HCEC 1CT (cell line): Measurements from ENCODE around the gene SLC39A7.

Experiments used
- DNase-seq: peaks from one replicate; pipeline ENCODE4 v3.0.0-alpha.2; 2017

The SLC39A7 gene

DNA sequence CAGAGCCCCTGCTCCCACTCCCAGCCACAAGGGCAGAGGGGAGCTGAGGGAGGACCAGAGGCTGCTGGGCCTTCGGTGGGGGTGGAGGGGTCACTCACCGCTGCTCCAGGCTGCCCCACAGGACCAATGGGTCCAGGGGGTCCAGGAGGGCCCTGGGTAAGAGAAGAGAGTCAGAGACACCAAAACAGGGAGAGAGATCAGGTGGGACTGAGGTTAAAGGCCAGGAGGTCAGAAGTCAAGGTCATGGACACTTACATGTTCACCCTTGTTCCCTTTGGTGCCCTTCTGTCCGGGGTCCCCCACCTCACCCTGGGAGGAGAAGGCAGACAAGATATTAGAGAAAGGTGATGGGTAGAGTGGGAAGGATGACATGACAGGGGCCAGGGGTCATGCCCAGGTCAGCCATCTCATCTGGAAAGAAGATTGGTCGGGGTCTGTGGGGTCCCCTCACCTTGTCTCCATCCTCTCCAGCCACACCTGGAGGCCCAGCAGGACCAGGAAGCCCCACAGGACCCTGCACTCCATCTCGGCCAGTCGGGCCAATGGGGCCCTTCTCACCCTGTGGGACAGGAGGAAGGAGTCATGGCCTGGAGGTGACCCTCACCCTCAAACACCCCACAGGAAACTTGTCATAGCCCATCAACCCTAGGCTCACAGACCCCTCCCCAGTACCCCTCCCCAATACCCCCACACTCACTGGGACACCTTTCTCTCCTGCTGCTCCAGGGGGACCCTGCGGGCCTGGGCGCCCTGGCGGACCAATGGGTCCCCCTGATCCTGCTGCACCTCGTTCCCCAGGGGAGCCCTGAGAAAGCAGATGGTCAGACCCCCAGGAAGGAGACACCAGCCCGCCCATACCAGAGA, 29.4 kb upstream of the SLC39A7 start:
- no peak for DNase-seq

DNA sequence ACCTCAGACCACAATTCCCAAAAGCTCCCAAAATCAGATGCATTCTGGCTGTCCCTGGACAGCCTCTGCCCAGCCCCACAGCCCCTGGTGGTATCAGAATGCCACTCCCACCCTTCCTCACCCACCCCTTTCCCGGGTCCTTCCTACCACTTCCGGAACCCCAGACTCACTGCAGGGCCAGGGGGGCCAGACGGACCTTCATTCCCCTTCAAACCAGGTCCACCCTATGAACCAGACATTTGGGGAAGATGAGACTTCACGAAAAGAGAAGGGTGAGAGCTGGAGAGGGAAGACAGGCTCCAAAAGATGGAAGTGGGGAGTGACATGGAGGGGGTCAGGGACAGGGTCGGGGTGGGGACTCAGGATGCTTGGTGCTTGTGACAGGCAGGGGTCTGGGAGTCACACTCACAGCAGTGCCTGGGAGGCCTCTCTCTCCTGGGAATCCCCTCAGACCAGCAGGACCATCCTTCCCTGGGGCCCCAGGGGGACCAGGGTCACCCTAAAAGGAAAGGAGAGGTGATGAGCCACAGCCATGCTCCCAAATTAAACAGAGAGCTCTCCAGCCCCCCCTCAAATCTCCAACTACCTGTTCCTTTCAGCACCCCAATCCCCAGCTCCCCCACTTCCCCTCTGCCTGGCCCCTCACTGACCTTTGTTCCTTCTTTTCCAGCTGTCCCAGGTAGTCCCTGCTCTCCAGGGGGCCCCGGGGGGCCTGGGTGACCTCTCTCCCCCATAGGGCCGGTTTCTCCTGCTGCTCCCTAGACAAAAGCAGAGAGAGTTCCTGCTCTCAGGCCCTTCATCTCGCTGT, 28.6 kb upstream of the SLC39A7 start:
- DNase-seq, result no peak

DNA sequence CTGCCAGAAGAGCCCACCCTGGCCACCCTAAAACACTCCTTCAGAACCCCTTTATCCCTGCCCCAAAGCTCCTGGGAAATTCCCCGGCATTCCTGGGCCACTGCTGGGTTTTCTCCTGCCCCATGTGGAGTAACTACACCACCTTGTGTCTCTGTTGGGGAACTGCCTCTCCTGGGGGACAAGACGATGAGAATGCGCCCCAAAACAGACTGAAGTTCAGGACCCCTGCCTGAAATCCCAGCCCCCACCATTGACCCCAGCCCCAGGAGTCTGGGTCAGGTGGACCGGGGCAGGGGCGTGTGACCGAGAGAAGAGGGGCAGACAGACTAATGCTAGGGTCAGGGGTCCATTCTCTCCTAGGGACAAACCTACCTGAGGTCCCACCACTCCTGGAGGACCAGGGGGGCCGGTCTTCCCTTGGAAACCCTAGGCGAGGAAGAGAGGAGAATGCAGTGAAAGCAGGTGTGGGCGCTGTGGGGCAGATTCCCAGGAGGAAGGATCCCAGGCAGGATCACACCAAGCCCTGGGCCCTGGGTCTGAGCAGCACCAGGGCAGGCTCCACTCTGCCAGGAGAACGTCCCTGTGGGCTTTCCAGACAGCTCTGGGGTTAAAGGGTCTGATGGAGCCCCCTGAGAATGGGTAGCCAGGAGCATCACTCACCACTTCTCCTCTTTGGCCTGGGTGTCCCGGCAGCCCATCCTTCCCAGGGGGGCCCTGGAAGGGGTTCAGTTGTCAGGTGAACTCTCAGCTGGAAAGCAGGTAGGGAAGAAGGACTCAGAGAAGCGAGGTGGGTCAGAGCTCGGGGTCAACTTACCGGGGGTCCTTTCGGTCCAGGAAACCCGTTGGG, 27.8 kb upstream of the SLC39A7 start:
- DNase-seq, result peak; percentile 35

DNA sequence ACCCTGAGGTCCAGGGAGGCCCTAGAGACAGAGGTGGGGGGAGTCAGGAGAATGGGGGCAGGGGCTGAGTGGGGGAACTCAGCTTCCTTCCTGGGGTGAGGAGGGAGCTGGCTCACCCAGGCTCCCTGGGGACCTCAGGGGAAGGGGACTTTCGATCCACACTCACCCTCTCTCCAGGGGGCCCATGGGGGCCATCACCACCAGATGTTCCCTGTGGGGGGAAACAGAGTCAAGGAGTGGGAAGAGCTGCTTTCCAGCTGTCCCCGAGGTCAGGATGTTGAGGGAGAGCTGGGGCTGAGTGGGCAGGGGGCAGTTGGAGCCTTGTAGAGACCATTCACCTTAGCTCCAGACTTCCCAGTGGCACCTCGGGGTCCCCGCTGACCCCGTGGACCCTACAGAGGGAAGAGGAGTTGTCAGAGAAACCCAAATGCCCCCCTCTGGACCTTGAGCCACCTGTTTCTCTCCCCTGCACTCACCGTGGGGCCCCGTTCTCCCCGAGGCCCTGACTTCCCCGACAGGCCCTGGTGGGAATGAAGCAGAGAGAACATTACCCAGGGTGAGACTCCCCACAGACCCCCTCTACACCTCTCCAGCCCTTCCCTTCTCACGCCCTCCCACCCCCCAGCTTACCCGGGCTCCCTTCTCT, 27.0 kb upstream of the SLC39A7 start:
- no peak for DNase-seq

DNA sequence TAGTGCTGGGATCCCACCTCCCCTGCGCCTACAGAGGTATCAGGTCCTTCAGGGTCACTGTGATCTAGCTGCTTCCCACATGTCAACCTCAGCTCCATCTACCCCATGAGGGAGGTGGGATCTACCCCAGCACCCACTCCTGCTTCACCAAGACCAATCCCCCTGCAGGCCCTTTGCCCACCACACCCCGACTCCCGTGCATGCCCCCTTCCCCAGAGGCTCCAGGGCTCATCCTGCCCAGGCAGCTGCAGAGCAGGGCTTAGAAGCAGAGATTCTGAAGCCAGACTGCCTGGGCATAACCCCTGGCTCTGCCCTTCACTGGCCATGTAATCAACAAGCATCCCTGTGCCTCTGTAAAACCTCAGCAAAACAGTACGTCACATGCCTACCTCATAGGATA, 25.9 kb upstream of the SLC39A7 start:
- no peak for DNase-seq

DNA sequence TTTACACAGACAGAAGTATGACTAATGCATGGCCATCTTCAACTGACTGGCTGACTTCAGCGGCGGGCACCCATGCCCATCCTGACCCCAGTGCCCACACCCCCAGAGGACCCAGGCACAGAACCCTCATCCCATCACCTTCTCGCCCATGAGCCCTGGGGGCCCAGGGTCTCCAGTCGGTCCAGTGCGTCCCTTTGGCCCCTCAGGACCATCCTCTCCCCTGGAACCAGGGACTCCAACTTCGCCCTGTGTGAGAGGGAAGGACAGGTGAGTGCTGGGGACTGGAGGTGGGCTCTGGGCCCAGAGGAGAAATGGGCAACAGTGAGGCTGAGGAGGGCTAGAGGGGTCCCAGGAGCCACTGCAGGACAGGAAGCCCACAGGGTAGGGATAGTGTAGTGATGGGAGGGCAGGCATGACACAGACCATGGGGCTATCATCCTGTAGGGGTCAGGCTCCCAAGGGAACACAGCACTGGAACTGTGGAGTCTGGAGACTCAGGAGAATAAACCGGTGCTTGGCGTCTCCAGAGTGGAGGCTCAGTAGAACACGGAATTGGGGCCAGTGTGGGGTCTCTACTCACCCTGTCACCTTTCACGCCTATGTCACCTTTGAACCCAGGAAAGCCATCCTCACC, 25.1 kb upstream of the SLC39A7 start:
- no peak for DNase-seq

DNA sequence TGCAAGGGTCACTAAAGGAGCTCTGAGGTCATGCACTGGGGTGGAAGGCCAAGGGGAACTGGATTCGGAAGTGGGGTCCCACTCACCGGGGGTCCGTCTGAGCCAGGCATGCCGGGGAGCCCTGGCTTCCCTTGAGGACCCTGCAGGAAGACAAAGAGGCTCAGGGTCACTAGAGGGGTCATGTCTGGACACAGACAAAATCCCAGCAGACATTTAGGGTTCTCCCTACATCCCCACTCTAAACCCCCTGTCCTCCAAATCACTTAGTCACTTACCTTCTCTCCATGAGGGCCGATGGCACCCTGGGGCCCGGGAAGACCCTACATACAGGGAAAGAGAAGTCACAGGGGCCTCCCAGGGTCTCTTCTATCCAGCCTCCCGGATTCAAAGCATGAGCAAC, 23.8 kb upstream of the SLC39A7 start:
- no peak for DNase-seq

DNA sequence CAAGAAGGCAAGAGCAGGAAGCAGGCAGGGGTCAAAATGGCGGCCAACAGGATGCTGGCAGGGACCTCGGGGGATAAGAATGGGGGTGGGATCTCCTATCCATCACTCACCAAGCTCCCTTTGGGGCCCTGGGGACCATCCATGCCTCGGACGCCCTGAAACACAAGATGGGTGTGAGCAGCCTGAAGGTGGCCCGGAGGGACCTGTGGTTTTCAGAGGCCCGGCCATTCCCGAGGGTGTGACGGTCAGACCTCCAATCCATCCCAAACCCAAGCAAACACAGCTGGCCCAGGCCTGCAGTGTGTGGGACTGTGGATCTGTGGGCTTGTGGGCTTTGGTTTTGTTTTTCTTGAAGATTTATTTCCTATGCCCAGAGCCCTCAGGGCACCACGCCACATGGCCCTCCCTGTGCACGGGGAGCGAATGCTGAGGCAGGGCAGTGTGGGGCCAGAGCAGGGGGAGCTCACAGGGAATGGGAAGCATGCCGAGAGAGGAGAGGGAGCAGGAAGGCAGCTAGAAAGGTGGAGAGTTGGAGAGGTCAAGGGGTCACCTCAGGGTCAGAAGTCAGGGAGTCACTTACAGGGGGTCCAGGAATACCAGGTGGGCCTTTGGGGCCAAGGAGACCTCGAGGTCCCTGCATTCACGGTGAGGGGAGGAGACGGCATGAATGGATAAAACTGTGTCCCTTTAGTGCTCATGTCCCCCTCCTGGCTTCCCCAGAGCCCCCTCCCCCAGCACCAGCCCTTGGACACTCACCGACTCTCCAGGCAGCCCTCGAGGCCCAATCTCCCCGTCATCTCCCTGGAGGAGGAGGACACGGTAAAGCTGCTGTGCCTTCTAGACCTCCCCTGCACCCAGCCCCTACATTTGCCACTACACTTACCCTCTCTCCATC, 22.9 kb upstream of the SLC39A7 start:
- DNase-seq, result no peak

DNA sequence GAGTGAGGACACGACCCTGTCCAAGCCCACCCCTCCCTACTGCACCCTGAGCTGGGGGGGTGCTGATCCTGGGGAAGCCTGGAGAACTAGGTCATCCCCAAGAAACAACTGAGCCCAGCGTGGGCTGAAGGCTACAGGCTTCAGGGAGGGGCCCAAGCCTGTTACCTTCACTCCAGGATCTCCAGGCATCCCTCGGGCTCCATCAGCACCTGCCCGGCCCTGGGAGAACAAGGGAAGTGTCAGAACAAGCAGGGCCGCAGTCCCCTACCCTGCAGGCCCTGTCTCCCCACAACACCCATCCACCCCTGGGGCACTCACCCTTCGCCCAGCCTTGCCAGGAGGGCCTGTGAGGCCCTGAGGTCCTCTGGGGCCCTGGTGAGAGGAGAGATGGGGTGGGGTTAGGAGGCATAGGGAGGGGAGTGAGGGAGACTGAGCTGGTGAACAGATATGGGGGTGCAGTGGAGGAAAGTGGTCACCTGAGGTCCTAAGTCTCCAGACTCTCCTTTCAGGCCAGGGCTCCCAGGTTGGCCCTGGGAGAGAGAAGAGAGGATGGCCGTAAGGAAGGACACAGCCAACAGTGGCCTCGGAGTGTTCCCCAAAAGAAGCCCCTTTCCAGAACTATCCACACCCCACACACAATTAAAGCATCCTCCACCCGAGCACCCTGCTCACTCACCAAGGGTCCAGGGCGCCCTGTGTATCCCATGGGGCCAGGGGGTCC, 21.8 kb upstream of the SLC39A7 start:
- no peak for DNase-seq

DNA sequence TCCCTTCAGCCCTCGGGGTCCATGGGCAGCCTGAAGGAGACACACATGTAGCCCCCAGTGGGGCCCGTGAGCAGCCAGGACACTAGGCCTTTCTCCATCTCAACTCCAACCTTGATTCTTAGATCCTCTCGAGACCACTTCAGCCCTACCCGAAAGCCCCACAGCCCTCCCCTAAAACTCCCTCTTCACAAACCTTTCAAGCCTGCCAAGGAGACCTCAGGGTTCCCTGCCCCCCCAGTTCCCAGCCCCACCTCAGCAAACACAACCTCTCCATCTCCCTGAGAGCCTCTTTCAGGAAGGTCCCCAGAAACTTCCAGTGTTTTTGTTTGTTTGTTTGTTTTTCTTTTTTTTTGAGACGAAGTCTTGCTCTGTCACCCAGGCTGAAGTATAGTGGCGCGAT, 19.5 kb upstream of the SLC39A7 start:
- DNase-seq, result no peak

DNA sequence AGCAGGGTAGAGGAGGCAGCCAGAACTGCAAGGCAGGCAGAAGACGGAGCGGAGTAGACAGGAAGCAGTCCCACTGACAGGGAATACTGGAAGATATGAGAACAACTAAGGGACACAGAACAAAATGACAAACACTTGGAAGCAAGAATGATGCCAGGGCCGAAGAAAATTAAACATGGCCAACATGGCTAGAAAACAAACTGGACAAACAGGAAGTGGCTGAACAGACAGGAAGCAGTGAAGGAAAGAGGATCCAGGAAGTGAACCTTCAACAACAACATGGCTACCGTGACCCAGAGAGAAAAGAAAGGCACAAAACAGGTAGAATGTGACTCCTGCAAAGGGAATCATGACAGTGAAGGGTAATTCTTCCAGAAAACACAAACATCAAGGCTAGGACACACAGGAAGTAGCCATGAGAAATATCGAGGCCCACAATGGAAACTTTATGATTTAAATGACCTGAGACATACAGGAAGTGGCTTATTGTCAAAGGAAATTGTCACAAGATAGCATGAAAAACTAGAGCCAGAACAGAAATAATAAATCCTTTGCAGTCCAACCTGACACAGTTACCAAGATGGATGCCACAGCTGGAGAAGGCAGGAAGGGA, 17.5 kb upstream of the SLC39A7 start:
- no peak for DNase-seq

DNA sequence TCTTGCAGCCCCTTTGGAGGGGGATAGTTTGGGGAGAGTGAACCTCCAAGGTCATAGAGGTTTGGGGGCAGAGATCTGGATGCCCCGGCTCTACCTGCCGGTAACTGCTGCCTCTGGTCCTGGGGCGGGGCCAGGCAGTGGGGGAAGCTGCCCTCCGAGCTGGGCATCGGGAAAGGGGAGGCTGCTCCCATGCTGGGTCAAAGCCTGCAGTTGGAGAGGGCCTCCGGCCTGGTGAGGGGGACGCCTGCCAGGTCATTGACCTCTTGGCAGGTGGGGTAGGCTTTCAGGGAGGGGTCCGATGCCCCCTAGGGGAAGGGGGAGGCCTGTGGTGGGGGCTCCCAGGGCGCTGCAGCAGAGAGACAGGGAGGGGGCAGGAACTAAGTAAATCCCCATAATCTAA, 15.5 kb upstream of the SLC39A7 start:
- DNase-seq, result no peak

DNA sequence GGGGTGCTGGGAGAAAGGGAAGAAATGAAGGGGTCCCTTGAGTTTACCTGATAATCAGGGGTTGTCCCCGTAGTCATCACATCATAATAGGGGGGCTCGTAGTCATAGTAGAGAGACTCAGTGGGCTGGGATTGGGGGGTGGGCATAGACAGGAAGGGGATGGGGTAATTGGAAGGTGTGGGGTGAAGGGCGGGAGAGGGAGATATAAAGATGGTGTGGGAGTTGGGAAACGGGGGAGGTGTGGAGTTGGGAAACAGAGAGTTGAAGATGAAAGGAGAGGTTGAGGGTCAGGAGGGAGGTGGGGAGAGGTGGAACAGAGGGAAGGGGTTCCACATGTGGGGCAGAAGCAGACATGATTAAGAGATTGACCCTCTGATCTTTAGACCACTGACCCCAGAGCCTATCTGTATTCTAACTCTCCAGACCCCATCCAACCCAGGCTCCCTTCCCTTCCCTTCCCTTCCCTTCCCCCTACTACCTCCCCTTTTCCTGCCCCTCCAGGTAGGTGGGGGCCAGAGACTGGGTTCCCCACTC, 14.9 kb upstream of the SLC39A7 start:
- no peak for DNase-seq

DNA sequence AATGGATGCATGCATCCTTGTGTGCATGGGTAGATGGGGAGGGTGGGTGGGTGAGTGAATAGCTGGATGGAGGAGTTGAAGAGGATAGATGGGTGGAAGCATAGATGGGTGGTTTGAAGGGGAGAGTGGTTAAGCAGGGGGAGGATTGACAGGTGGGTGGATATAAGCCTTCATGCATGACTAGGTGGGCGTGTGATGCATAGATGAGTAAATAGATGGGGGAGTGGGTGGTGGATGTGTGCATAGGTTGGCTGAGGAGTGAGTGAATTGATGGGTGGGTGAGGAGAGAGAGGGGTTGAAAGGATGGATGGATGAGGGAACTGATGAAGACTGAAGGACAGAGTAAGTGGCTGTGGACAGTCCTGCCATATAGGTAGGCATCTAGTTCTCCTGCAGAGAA, 12.9 kb upstream of the SLC39A7 start:
- no peak for DNase-seq

DNA sequence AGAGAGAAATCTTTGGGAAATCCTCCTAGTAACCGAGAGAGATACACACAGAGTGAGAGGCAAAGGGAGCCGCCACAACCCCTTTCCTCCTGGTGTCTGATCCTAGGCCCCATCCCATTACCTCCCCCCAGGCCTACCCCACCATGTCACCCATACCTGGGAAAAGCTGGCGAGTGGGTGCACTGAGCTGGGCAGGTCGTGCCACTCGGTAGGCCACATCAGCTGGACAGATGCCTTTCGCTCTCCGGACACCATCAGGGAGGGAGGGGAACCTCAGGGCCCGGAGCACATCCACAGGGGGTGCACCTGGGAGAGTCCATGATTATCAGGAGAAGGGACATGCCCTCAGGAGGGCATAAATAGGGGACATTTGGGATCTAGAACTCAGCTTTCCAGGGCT, 11.5 kb upstream of the SLC39A7 start:
- DNase-seq, result no peak

DNA sequence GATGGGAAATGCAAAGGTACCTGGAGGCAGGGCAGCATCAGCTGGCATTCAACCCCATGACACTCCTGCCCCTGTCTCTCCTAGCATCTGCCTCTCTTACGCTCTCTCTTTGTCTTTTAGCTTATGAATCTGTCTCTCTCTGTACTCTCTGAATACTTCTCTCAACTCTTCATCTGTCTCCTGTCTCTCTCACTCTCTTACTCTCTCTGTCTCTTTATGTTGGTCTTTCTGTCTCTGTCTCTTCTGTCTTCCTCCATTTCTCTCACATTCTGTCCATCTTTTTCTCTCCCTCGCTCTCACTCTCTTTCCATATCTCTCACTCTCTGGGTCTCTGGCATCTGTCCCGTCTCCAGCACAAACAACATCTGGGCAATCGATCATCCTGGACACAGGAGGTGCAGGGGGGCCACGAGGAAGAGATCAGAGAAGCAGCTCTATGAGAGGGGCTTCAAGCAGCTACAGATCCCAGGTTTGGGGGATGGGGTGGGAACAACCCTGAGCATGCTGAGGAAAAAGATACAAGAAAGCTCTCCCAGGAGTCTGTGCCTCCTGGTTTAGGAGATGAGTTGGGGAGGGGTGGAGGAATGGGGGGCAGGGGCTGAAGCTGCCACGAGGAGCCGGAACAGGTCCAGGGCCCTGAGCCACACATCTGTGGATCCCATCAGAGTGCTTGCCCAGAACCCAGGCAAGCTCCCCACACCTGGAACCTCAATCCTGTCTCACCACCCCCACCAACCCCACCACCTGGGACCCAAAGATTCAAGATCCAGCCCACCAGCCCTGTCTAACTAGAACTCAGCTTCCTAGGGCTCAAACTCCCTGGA, 10.8 kb upstream of the SLC39A7 start:
- no peak for DNase-seq

DNA sequence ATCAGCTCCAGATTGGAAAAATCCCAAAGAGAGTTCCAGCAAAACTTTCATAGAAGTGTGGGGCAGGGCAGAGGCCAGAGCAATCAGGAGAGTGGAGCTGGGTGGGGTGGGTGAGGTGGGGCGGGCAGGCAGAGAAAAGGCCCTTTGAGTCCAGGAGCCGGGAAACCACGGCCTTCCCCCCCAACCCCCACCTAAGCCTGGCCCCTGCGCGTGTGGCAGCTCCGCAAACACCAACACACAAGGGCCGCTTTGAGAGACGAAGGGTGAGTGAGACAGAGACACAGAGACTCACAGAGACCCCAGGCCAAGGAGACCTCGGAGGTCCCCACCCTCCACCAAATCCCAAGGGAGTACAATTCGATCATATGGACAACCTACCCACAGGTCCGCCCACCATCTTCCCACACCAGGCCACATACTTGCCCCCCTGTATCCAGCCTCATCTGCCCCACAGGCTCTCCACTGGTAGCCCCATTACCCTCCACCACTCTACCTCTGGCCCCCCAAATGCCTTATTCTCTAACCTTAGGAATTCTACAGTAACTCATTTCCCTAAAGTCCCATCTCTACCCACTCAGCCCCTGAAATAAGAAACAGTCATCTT, 10.1 kb upstream of the SLC39A7 start:
- no peak for DNase-seq

DNA sequence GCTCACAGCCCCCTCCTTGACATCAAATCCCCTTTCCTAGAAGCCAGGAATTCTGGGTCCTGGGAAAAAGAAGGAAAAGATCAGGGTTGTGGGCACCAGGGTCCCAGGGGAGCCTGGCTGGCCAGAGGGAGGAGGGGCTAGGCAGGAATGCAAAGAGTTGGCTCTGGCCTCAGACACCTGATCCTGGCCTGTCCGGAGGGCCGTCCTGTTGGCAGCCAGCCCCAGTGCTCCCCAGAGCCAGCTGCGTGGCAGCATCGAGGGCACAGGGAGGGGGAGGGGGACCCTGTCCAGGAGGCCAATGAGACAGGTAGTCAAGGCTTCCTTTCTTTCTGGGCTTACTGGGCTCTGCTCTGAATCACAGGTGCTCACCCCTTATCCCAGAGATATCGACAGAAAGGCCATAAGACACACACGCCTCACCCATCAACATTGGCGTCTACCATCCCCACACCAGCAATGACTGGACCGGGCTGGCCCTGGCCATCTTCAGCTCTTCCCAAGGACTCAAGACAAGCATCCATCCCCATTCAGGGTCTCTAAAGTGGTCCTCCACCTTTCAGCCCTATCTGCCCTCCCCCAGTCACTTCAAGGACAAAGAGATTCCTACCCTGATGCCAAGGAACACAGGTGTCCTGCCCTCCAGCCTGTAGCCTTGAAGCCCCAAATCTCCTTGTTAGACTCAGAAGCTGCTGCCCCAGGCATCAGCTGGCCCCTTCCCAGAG, 9.1 kb upstream of the SLC39A7 start:
- DNase-seq, result no peak
